OCI-LY1 (cell line): ENCODE measurements around the gene CHRM4.

Experiments used
- H2AFZ ChIP-seq: fragments of 200-600 bp; sonication (generic), shearing (Covaris generic); 2 replicates; pipeline ENCODE4 v1.6.0; 2014; ENCODE audit warnings: antibody characterized with exemption, mild to moderate bottlenecking, low read length
- H3F3A ChIP-seq: fragments of 200-600 bp; sonication (generic), shearing (Covaris generic); 2 replicates; pipeline ENCODE4 v1.6.0; 2014; ENCODE audit warnings: mild to moderate bottlenecking, antibody characterized with exemption, low read length, moderate library complexity; ENCODE audit not compliant: insufficient read depth
- H3K27ac ChIP-seq: fragments of 200-600 bp; sonication (generic); 2 replicates; pipeline ENCODE4 v1.5.1; 2014; ENCODE audit warnings: low read length, mixed run types, mild to moderate bottlenecking, low read depth; ENCODE audit not compliant: poor library complexity, severe bottlenecking
- H3K27me3 ChIP-seq: fragments of 200-600 bp; sonication (generic); 2 replicates; pipeline ENCODE4 v1.6.0; 2014; ENCODE audit warnings: antibody characterized with exemption, mild to moderate bottlenecking, low read length, moderate library complexity; ENCODE audit not compliant: insufficient read depth
- H3K36me3 ChIP-seq: fragments of 200-600 bp; sonication (generic); 2 replicates; pipeline ENCODE4 v1.6.1; 2014; ENCODE audit warnings: mild to moderate bottlenecking, antibody characterized with exemption, low read length, moderate library complexity, mixed read lengths; ENCODE audit not compliant: insufficient read depth
- H3K4me1 ChIP-seq: fragments of 200-600 bp; sonication (generic); 2 replicates; pipeline ENCODE4 v1.5.1; 2014; ENCODE audit warnings: mild to moderate bottlenecking, low read length, moderate library complexity; ENCODE audit not compliant: insufficient read depth, severe bottlenecking
- H3K4me2 ChIP-seq: fragments of 200-600 bp; sonication (generic), shearing (Covaris generic); 2 replicates; pipeline ENCODE4 v1.6.1; 2014; ENCODE audit warnings: low read length
- H3K4me3 ChIP-seq: fragments of 200-600 bp; sonication (generic); 2 replicates; pipeline ENCODE4 v1.5.1; 2014; ENCODE audit warnings: low read length, low read depth, mild to moderate bottlenecking, mixed read lengths; ENCODE audit not compliant: poor library complexity, severe bottlenecking
- H3K79me2 ChIP-seq: fragments of 200-600 bp; shearing (Covaris generic); 2 replicates; pipeline ENCODE4 v1.6.1; 2016; ENCODE audit warnings: mixed run types, low read length, mixed read lengths; ENCODE audit not compliant: insufficient read depth
- H3K9ac ChIP-seq: fragments of 200-600 bp; sonication (generic), shearing (Covaris generic); 2 replicates; pipeline ENCODE4 v1.6.1; 2014; ENCODE audit warnings: mild to moderate bottlenecking, low read length, mixed read lengths
- H3K9me2 ChIP-seq: fragments of 200-600 bp; sonication (generic), shearing (Covaris generic); 2 replicates; pipeline ENCODE4 v1.6.1; 2014; ENCODE audit warnings: low read depth, mild to moderate bottlenecking, low read length, mixed read lengths
- H3K9me3 ChIP-seq: fragments of 200-600 bp; shearing (Covaris generic); 2 replicates; pipeline ENCODE4 v1.6.1; 2014; ENCODE audit warnings: low read length, mixed read lengths
- H4K20me1 ChIP-seq: fragments of 200-600 bp; sonication (generic), shearing (Covaris generic); 2 replicates; pipeline ENCODE4 v1.6.0; 2016; ENCODE audit warnings: mild to moderate bottlenecking, low read length; ENCODE audit not compliant: insufficient read depth
- EZH2 ChIP-seq: fragments of 200-600 bp; sonication (generic), shearing (Covaris generic); IDR thresholded peaks from 2 replicates; pipeline ENCODE4 v1.8.0; 2017; ENCODE audit warnings: borderline replicate concordance, mixed run types, mild to moderate bottlenecking, antibody characterized with exemption, low read length, moderate library complexity, mixed read lengths
- TF ChIP-seq, protein P1 (sequence below): fragments of 200-600 bp; sonication (generic), shearing (Covaris generic); IDR thresholded peaks from 2 replicates; pipeline ENCODE4 v1.5.1; 2017; ENCODE audit warnings: mild to moderate bottlenecking, antibody characterized with exemption, low read length, moderate library complexity, mixed read lengths

CHRM4 gene

DNA sequence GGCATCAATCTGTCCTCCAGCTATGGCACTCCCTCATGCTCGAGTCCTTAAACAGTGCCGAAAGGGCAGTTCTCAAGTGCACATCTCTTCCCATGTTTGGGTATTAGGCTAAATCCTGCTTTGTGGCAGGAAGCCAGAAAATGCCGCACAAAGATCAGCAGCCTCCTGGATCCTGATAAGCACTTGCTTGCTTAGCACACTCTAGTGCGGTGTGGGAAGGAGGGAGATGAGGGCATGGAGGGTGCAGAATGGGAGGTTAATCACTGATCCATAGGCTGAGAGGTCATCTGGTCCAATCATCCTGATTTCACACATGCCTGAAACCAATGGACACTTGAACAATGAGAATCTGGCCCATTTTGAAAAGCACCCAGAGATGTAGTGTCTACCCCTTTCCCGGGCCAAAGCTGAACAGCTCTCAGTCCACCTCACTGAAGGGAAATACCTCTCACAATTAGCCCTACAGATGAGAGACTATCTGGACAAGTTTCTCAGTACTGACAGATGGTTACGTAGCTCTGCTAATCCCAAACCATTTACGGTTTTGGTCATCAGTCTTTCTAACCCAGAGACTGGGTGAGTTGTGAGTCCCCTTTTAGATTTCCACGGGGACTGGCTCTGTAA is 29.8 kb upstream of the CHRM4 start:
- Histone ChIP-seq H3K4me1 (no peaks in the 10 kb centered on the region), H3K4me3 (no peak overlapping the region), H3K9me2 (no peaks in the 10 kb centered on the region), H3K36me3 (peaks cover 27% of the 10 kb centered on the region; the same call in 1 of the 2 replicates), H4K20me1 (no peaks in the 10 kb centered on the region), H3K79me2 (no peaks in the 10 kb centered on the region), H3K27me3 (no peaks in the 10 kb centered on the region), H2AFZ (no peak overlapping the region), H3K4me2 (no peak overlapping the region), H3K9ac (no peak overlapping the region), H3F3A (no peaks in the 10 kb centered on the region), H3K27ac (no peak overlapping the region), H3K9me3 (no peaks in the 10 kb centered on the region)
- no peak for TF ChIP-seq EZH2

- H3K79me2 ChIP-seq: no peaks in the 10 kb centered on the region
- no peak overlapping the region for H2AFZ ChIP-seq
- H3K9me3 ChIP-seq: no peaks in the 10 kb centered on the region
- no peak overlapping the region for H3K9ac ChIP-seq
- H3F3A ChIP-seq: no peaks in the 10 kb centered on the region
- no peak overlapping the region for H3K4me2 ChIP-seq
- no peaks in the 10 kb centered on the region for H3K27me3 ChIP-seq
- H3K36me3 ChIP-seq: peaks cover 36% of the 10 kb centered on the region; the same call in 1 of the 2 replicates
- TF ChIP-seq EZH2: no peak
- TF ChIP-seq, protein P1, sequence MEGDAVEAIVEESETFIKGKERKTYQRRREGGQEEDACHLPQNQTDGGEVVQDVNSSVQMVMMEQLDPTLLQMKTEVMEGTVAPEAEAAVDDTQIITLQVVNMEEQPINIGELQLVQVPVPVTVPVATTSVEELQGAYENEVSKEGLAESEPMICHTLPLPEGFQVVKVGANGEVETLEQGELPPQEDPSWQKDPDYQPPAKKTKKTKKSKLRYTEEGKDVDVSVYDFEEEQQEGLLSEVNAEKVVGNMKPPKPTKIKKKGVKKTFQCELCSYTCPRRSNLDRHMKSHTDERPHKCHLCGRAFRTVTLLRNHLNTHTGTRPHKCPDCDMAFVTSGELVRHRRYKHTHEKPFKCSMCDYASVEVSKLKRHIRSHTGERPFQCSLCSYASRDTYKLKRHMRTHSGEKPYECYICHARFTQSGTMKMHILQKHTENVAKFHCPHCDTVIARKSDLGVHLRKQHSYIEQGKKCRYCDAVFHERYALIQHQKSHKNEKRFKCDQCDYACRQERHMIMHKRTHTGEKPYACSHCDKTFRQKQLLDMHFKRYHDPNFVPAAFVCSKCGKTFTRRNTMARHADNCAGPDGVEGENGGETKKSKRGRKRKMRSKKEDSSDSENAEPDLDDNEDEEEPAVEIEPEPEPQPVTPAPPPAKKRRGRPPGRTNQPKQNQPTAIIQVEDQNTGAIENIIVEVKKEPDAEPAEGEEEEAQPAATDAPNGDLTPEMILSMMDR: no peak
- no peaks in the 10 kb centered on the region for H4K20me1 ChIP-seq
- H3K9me2 ChIP-seq: no peaks in the 10 kb centered on the region
- no peak overlapping the region for H3K27ac ChIP-seq
- no peak overlapping the region for H3K4me3 ChIP-seq
- H3K4me1 ChIP-seq: no peaks in the 10 kb centered on the region
Observed at GRCh38 chr11:46420513-46420912, 28.9 kb upstream of the CHRM4 start.

DNA sequence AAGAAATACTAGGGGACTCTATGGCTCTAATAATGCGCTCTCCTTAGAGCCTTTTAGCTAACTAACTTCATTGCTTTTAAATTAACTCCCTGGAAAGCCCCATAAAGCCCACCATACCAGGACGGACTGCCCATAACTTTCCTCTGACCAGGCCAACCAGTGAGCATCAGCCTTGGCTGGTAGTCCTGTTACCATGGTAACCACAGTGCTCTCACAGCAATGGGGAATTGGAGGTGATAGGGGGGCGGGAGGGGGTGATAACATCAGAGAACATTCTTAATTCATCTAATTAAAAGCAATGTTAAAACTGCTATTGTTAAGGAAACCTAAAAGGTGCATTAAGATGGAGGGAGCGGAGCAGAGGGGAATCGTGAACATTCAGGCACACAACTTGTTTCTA is 27.2 kb upstream of the CHRM4 start:
- H3K4me1 ChIP-seq: no peaks in the 10 kb centered on the region
- H3K27me3 ChIP-seq: no peaks in the 10 kb centered on the region
- H4K20me1 ChIP-seq: no peaks in the 10 kb centered on the region
- TF ChIP-seq, protein P1: no peak
- no peak for TF ChIP-seq EZH2
- no peak overlapping the region for H3K27ac ChIP-seq
- no peak overlapping the region for H3K4me3 ChIP-seq
- no peaks in the 10 kb centered on the region for H3K79me2 ChIP-seq
- H3K36me3 ChIP-seq: peaks cover 38% of the 10 kb centered on the region; the same call in 1 of the 2 replicates
- no peak overlapping the region for H2AFZ ChIP-seq
- H3K9ac ChIP-seq: no peak overlapping the region
- H3K4me2 ChIP-seq: no peak overlapping the region
- no peaks in the 10 kb centered on the region for H3F3A ChIP-seq
- no peaks in the 10 kb centered on the region for H3K9me2 ChIP-seq
- H3K9me3 ChIP-seq: no peaks in the 10 kb centered on the region

- peaks cover 35% of the 10 kb centered on the region; the same call in 1 of the 2 replicates for H3K36me3 ChIP-seq
- no peaks in the 10 kb centered on the region for H3K9me2 ChIP-seq
- H3K4me3 ChIP-seq: no peak overlapping the region
- no peaks in the 10 kb centered on the region for H3K9me3 ChIP-seq
- H3K27me3 ChIP-seq: no peaks in the 10 kb centered on the region
- no peaks in the 10 kb centered on the region for H3K79me2 ChIP-seq
- TF ChIP-seq, protein P1: no peak
- H2AFZ ChIP-seq: no peak overlapping the region
- H3K9ac ChIP-seq: no peak overlapping the region
- no peak overlapping the region for H3K4me2 ChIP-seq
- H3K4me1 ChIP-seq: no peaks in the 10 kb centered on the region
- H3K27ac ChIP-seq: no peak overlapping the region
- H4K20me1 ChIP-seq: no peaks in the 10 kb centered on the region
- H3F3A ChIP-seq: no peaks in the 10 kb centered on the region
Observed at GRCh38 chr11:46417711-46418110, 26.1 kb upstream of the CHRM4 start.
